GM19324 (cell line): ENCODE measurements around the gene TKFC.
"Not testable (repeated sequence)": the region's sequence is repeated elsewhere in the genome, so short reads cannot be mapped to it uniquely, and the experiment has no call there.

Experiments
- ATAC-seq: cut with Tn5 transposase; IDR thresholded peaks from one replicate; pipeline ENCODE4 v1.9.1; 2021; ENCODE audit warnings: mild to moderate bottlenecking, moderate library complexity; ENCODE audit not compliant: unreplicated experiment, low FRiP score

Gene TKFC

GRCh38 chr11:61362542-61362875 lies 29.5 kb downstream of the TKFC start:
- no peak for ATAC-seq

DNA sequence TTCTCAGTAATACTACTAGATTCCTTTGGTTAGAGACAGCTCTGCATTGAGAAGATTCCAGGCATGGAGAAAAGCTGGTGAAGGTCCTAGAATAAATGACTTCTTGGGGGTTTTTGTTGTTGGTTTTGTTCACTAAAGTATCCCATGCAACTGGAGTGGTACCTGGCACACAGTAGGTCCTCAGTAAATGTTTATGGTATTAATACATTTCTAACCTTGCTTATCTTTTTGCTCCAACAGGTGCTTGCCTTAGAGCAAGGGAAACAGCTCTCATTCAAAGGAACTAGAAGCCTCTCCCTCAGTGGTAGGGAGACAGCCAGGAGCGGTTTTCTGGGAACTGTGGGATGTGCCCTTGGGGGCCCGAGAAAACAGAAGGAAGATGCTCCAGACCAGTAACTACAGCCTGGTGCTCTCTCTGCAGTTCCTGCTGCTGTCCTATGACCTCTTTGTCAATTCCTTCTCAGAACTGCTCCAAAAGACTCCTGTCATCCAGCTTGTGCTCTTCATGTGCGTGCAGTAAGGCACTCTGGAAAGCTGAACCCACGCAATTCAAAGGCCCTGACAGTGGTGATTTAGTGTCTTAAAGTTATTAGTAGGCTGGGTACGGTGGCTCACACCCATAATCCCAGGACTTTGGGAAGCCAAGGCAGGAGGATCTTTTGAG lies 31.1 kb downstream of the TKFC start:
- no peak for ATAC-seq

DNA sequence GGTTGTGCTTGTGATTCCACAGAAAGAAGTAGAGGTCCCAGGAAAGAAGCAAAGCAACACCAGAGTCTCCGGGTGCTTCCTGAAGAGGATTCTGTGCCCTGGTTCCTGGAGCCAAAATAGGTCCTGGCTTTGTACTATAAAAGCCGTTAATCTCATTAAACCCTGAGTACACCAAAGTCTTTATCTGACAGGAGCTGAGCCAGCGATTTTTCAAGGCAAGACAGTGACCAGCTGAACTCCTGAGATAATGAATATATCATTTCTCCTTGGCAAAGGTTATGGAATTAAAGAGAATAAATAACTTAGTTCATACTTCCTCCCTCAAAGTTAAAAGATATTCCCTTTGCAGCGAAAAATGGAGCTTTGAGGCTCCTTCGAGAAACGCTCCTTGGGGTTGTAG lies 34.4 kb downstream of the TKFC start:
- no peak for ATAC-seq

DNA sequence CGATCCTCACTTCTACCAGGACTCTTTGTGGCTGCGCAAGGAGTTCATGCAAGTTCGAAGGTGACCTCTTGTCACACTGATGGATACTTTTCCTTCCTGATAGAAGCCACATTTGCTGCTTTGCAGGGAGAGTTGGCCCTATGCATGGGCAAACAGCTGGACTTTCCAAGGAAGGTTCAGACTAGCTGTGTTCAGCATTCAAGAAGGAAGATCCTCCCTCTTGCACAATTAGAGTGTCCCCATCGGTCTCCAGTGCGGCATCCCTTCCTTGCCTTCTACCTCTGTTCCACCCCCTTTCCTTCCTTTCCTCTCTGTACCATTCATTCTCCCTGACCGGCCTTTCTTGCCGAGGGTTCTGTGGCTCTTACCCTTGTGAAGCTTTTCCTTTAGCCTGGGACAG lies 35.6 kb downstream of the TKFC start:
- ATAC-seq, result no peak

DNA sequence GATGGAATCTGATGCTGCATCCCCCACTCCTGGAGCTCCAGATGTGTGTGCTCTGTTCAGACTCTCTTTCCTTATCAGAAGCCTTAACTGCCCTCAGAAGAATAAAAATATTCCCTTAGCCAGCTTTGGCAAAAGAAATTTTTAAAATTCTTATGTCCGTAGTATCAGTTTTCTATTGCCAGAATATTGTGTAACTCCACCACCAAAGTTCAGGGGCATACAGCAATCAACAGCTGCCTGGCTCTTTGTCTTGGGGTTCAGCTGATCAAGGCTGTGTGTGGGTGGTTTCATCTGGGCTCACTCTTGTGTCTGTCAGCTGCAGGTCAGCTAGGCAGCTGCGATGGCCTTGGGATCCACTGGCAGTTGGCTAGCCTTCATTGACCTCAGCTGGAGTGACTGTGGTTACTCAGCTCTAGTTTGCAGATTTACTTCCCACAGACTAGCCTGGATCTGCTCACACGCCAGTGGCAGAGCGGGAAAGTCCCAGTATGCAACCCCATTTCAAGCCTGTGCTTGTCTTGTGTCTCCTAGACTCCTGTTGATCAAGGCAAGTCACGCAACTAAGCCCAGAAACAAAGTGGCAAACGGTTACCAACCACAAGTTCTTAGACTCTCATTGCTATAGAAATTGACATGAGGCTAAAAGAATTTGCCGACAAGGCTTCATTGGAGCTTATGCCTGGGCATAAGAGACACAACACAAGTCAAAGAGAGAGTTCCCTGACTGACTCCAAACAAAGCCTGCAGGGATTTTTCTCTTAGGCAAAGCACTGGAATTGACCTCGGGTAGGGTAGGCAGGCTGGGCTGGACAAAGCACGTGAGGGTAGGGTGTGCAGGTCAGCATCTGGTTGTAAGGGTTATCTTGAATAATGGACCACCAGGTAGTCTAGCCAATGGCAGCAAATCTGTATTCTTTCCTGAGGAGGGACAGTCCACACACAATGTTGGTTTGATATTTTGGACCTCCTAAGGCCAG lies 36.6 kb downstream of the TKFC start:
- ATAC-seq, result no peak

DNA sequence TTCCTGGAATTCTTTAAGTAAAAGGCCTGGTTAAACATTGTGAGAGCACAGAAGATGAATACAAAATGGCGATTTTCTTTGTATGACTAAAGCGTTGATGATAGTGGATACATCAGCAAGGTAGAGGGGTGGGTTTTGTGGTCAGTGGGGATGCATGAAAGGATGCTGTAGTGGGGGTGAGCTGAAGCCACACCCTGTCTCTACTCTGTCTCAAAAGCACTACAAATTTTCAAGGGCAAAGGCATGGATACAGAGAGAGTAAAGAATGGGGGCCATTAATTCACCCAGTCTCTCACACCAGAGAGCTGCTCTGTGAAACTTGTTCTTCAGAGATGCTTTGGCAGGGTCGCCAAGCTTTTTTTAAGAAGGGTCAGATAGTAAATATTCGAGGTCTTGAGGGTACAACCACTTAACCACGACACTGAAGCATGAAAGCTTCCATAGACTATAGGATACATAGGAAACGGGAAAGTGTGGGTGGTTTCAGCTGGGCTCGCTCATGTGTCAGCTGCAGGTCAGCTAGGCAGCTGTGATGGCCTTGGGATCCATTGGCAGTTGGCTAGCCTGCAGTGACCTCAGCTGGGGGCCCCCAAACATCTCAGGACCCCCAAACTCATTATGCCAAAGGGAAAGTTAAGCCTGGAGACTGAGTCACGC lies 37.4 kb downstream of the TKFC start:
- no peak for ATAC-seq

DNA sequence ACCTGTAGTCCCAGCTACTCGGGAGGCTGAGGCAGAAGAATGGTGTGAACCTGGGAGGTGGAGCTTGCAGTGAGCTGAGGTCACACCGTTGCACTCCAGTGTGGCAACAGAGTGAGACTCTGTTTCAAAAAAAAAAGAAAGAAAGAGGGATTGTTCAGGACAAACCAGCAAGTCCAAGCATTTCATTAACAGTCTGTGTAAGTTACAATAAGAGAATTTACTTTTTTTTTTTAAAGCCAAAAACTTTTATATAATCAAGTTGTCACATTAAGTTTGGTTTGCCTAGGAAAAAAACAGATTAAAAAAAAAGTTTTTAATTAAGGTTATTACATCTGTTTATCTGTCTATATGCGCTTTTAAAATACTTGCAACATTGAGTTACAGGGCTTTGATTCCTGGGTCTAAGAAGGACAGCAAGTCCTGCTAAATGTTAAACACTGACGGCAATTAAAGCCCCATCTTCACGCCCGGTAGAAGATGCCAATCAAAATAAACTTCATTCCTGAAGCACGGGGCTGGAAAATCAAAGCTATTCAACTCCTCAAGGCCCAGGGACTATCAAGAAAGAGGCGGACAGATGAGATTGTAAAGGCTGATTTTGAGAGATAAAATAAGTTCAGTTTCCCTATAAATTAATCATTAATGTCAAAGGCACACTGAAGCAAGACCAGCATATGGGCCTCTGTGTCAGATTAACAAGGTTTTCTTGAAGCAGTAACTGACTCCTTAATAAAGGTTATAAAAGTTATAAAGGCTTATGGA lies 39.8 kb downstream of the TKFC start:
- no peak for ATAC-seq

GRCh38 chr11:61375761-61376108 lies 42.7 kb downstream of the TKFC start:
- ATAC-seq, result no peak

DNA sequence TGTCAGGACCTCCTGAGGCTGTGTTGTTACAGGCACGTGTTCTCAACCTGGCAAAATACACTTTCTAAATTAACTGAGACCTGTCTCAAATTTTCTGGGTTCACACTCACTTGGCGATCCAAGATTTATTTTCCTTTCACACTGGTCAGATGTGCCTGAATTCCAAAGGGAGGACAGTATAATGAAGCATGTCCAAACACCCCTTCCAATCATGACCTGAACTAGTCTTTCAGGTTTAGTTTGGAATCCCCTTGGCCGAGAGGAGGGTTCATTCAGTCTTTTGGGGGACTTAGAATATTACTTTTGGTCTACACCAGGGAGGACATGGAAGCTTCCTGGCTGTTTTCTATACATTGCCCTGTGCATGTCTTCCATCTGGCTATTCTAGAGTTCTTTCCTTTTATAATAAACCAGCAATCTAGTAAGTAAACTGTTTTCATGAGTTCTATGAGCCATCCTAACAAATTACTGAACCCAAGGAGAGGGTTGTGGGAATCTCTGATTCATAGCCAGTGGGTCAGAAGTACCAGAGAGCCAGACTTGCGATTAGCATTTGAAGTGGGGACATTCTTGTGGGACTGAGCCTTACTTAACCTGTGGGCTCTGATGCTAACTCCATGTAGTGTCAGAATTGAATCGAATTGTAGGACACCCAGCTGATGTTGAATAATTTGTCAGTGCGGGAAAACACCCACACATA lies 44.6 kb downstream of the TKFC start:
- ATAC-seq, result no peak

- no peak for ATAC-seq
Measured at GRCh38 chr11:61378713-61379313, 45.8 kb downstream of the TKFC start.

DNA sequence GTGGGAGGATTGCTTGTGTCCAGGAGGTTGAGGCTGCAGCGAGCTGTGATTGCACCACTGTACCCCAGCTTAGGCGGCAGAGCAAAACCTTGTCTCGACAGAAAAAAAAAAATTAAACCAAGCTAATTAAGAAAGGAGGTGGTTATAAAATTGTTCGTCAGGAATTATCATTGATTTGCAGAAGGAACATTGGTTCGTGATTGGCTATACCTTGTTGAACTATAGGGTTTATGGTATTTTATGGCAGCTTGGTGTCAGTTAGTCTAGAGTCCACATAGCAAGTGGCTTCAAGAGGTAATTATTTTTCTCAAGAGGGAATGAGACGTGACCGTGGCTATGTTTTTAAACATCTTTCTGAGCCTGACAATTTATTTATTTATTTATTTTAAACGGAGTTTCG lies 47.9 kb downstream of the TKFC start:
- ATAC-seq, result no peak

DNA sequence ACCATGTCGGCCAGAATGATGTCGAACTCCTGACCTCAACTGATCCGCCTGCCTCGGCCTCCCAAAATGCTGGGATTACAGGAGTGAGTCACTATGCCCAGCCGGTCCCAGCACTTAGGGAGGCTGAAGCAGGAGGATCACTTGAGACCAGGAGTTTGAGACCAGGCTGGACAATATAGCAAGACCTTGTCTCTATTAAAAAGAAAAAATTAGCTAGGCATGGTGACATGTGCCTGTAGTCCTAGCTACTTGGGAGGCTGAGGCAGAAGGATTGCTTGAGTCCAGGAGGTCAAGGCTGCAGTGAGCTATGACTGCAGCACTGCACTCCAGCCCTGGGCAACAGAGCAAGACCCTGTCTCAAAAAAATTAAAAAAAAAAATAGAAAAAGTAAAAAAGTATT lies 50.8 kb downstream of the TKFC start:
- ATAC-seq, result not testable (repeated sequence)

- ATAC-seq, result no peak
Measured at GRCh38 chr11:61384271-61385242, 51.5 kb downstream of the TKFC start.

GRCh38 chr11:61390161-61390560 lies 57.1 kb downstream of the TKFC start:
- no peak for ATAC-seq

- ATAC-seq, result no peak
Measured at GRCh38 chr11:61392981-61393595, 60.1 kb downstream of the TKFC start.
